GM12878 (cell line): ENCODE measurements around the gene AP5Z1. TPM values are rescaled to one million over a fixed set of nuclear protein-coding genes. Genes with fewer than 3 reads are reported as not detected.

Source experiments
- ATF7 ChIP-seq: fragments of 450-650 bp; IDR thresholded peaks from 2 replicates; pipeline ENCODE4 v1.6.1; 2016; ENCODE audit warnings: low read depth, mild to moderate bottlenecking
- CTCF ChIP-seq, 3 experiments: IDR thresholded peaks in 2 of 3; conservative IDR thresholded peaks in 1 of 3; 2 replicates each; pipeline ENCODE4 v1.5.1; 2011; ENCODE audit warnings: low read depth in 3 of 3, low read length in 3 of 3, mild to moderate bottlenecking in 3 of 3, control low read depth in 2 of 3, moderate library complexity in 2 of 3, inconsistent platforms in 1 of 3, mixed read lengths in 1 of 3; ENCODE audit not compliant: control insufficient read depth in 2 of 3, insufficient read depth in 1 of 3; ENCODE audit errors: extremely low read depth in 1 of 3
- E2F8 ChIP-seq: fragments of 450-650 bp; IDR thresholded peaks from 2 replicates; pipeline ENCODE4 v1.6.1; 2018; ENCODE audit warnings: mild to moderate bottlenecking, low read depth, moderate library complexity; ENCODE audit not compliant: partially characterized antibody
- EP300 ChIP-seq, 2 experiments: fragments of 150-350 bp in 1 of 2; IDR thresholded peaks; 2 replicates each; pipeline ENCODE4 v1.6.1; 2011 to 2012; ENCODE audit warnings: low read depth in 2 of 2, low read length in 2 of 2, borderline replicate concordance in 1 of 2, improper control_type of control experiment in 1 of 2, inconsistent platforms in 1 of 2; ENCODE audit not compliant: control insufficient read depth in 1 of 2
- EZH2 ChIP-seq: IDR thresholded peaks from 2 replicates; pipeline ENCODE4 v1.6.1; 2012; ENCODE audit warnings: low read depth, mild to moderate bottlenecking, control low read depth, inconsistent platforms, low read length, borderline replicate concordance; ENCODE audit not compliant: control insufficient read depth
- FOXM1 ChIP-seq: IDR thresholded peaks from 2 replicates; pipeline ENCODE4 v1.6.1; 2012; ENCODE audit warnings: low read depth, mild to moderate bottlenecking, inconsistent platforms, low read length, moderate library complexity
- NBN ChIP-seq: fragments of 450-650 bp; IDR thresholded peaks from 2 replicates; pipeline ENCODE4 v1.6.1; 2016
- NFYB ChIP-seq: IDR thresholded peaks from 2 replicates; pipeline ENCODE4 v1.6.1; 2011; ENCODE audit warnings: low read depth, mild to moderate bottlenecking, low read length, improper control_type of control experiment, moderate library complexity; ENCODE audit not compliant: insufficient read depth
- NR2C1 ChIP-seq: fragments of 450-650 bp; IDR thresholded peaks from 2 replicates; pipeline ENCODE4 v1.6.1; 2017; ENCODE audit warnings: antibody characterized with exemption, mild to moderate bottlenecking, moderate library complexity
- PRDM15 ChIP-seq: fragments of 450-650 bp; formaldehyde crosslinking; IDR thresholded peaks from 2 replicates; pipeline ENCODE4 v1.4.0; 2020; ENCODE audit warnings: mild to moderate bottlenecking, moderate library complexity
- SMAD5 ChIP-seq: IDR thresholded peaks from 2 replicates; pipeline ENCODE4 v1.6.1; 2016; ENCODE audit warnings: antibody characterized with exemption, low read depth
- SMARCA5 ChIP-seq: fragments of 450-650 bp; IDR thresholded peaks from 2 replicates; pipeline ENCODE4 v1.6.1; 2017; ENCODE audit warnings: mild to moderate bottlenecking
- YBX1 ChIP-seq: fragments of 450-650 bp; IDR thresholded peaks from 2 replicates; pipeline ENCODE4 v1.6.1; 2016; ENCODE audit warnings: antibody characterized with exemption
- ZNF592 ChIP-seq: fragments of 450-650 bp; IDR thresholded peaks from 2 replicates; pipeline ENCODE4 v1.6.1; 2017; ENCODE audit warnings: mild to moderate bottlenecking, moderate library complexity
- polyA plus RNA-seq, 11 experiments: library from polyadenylated mRNA; depleted of rRNA in 4 of 11; unstranded in 6 of 11; stranded (reverse) in 5 of 11; fragments of >200 nt; fragmentation: Nextera tagmentation in 4 of 11; fragmentation: Illumina TruSeq in 1 of 11; extraction: Ambion mirVana in 4 of 11; extraction: Trizol in 1 of 11; gene quantifications; 1 replicate in 1 of 11; 2 replicates in 10 of 11; pipeline versions ENCODE4 v1.2.1 to v1.2.3, GENCODE V29; 2011 to 2016; ENCODE audit warnings: inconsistent platforms in 2 of 11, missing spikeins in 2 of 11, low read depth in 1 of 11
- total RNA-seq, 4 experiments: library from RNA; depleted of rRNA in 3 of 4; stranded (reverse); fragments of >200 nt in 3 of 4; fragmentation: Illumina TruSeq in 1 of 4; extraction: Trizol in 1 of 4; gene quantifications; 2 replicates each; pipeline versions ENCODE4 v1.2.1 to v1.2.3, GENCODE V29; 2013 to 2021

AP5Z1 gene
- total and polyA plus RNA-seq, 10 of the 15 experiments (the other 5 are each of a cell fraction or from before 2014, with no cell fraction given), result 0.37 to 43.4 (median 19.4) TPM

- peak; percentile 61; the same call in 1 of the 2 replicates for TF ChIP-seq PRDM15 (CRISPR knock-in tag)
- peak; percentile 75; the same call in 1 of the 2 replicates for TF ChIP-seq NFYB
- TF ChIP-seq NBN, result 0 out of 2 replicates have a peak, but pooled peaks have one; percentile 54
- no peak for TF ChIP-seq FOXM1
- TF ChIP-seq SMARCA5, result no peak
- TF ChIP-seq EP300 (IDR thresholded peaks at IDR 0.05; ENCODE audit: borderline replicate concordance in 1 of 2, control insufficient read depth in 1 of 2, low read depth in 2 of 2, low read length in 2 of 2), result 0 out of 4 replicates have a peak, but pooled peaks of 1 of the 2 experiments have one; percentile 8
- TF ChIP-seq ZNF592, result no peak
- TF ChIP-seq CTCF (IDR thresholded peaks at IDR 0.05 in 2 of 3, conservative IDR thresholded peaks at IDR 0.05 in 1 of 3; ENCODE audit: control insufficient read depth in 2 of 3, extremely low read depth in 1 of 3, insufficient read depth in 1 of 3, low read depth in 3 of 3, low read length in 3 of 3), result no peak
- no peak for TF ChIP-seq EZH2
- TF ChIP-seq ATF7, result peak; percentile 25; the same call in 1 of the 2 replicates
- 0 out of 2 replicates have a peak, but pooled peaks have one; percentile 29 for TF ChIP-seq SMAD5
- peak; percentile 25 for TF ChIP-seq E2F8
- TF ChIP-seq NR2C1, result peak; percentile 97
- no peak for TF ChIP-seq YBX1
These were observed at the start of gene AP5Z1 (continued) for GRCh38 chr7:4775250-4775847.
